WTC11 (cell line): ENCODE measurements around the gene THRA. TPM values are rescaled to one million over a fixed set of nuclear protein-coding genes. Genes with fewer than 3 reads are reported as not detected.

ENCODE experiments used
- ATAC-seq: fragments of 200-7000 bp; cut with Tn5 transposase; 2 replicates; pipeline ENCODE4 v1.10.0; 2021; ENCODE audit warnings: mild to moderate bottlenecking, moderate library complexity
- CTCF ChIA-PET: fragments of 300-600 bp; sonication (Branson Sonifier 250); formaldehyde crosslinking; loops from one replicate; lab custom pipeline; 2021; ENCODE audit warnings: antibody characterized with exemption; lab: Charles Lee
- POLR2A ChIA-PET: fragments of 350-600 bp; sonication (Branson Sonifier 250); formaldehyde crosslinking; loops from one replicate; lab custom pipeline; 2021; ENCODE audit warnings: antibody characterized with exemption; lab: Charles Lee
- DNase-seq: peaks from one replicate; pipeline ENCODE4 v3.0.0; 2021; ENCODE audit warnings: low spot score
- H3K27ac Mint-ChIP-seq: 2 replicates; pipeline ENCODE4 v1.8.0; 2021; ENCODE audit warnings: mixed read lengths
- H3K27me3 Mint-ChIP-seq: 2 replicates; pipeline ENCODE4 v1.8.0; 2021; ENCODE audit warnings: low read depth, mild to moderate bottlenecking, moderate library complexity, mixed read lengths
- H3K36me3 Mint-ChIP-seq: 2 replicates; pipeline ENCODE4 v1.8.0; 2021; ENCODE audit warnings: mixed read lengths
- H3K4me1 Mint-ChIP-seq: 2 replicates; pipeline ENCODE4 v1.8.0; 2022; ENCODE audit warnings: mixed read lengths
- H3K4me3 Mint-ChIP-seq: 2 replicates; pipeline ENCODE4 v1.8.0; 2021; ENCODE audit warnings: mild to moderate bottlenecking, moderate library complexity, mixed read lengths
- H3K9me3 Mint-ChIP-seq: 2 replicates; pipeline ENCODE4 v1.8.0; 2021; ENCODE audit warnings: mixed read lengths
- ELF4 ChIP-seq: sonication (generic); formaldehyde crosslinking; IDR thresholded peaks from 2 replicates; pipeline ENCODE4 v1.8.1; 2022; ENCODE audit warnings: low read depth, mild to moderate bottlenecking, moderate library complexity, missing genetic modification reagents
- ESRRA ChIP-seq: sonication (generic); formaldehyde crosslinking; IDR thresholded peaks from 2 replicates; pipeline ENCODE4 v1.8.1; 2022; ENCODE audit warnings: mild to moderate bottlenecking, missing genetic modification reagents, borderline replicate concordance
- FOXP1 ChIP-seq: sonication (generic); formaldehyde crosslinking; IDR thresholded peaks from 2 replicates; pipeline ENCODE4 v1.8.0; 2022; ENCODE audit warnings: missing genetic modification reagents, mild to moderate bottlenecking, moderate library complexity, borderline replicate concordance
- JAZF1 ChIP-seq: fragments of 250-450 bp; sonication (Bioruptor Pico); IDR thresholded peaks from 2 replicates; pipeline ENCODE4 v1.9.0; 2021; ENCODE audit warnings: moderate library complexity, mild to moderate bottlenecking, inconsistent platforms
- JUN ChIP-seq: sonication (generic); formaldehyde crosslinking; IDR thresholded peaks from 2 replicates; pipeline ENCODE4 v1.8.0; 2023; ENCODE audit warnings: mild to moderate bottlenecking, missing genetic modification reagents
- TEAD4 ChIP-seq: sonication (generic); formaldehyde crosslinking; IDR thresholded peaks from 2 replicates; pipeline ENCODE4 v1.8.0; 2022; ENCODE audit warnings: mild to moderate bottlenecking, missing genetic modification reagents
- TP53 ChIP-seq: sonication (generic); formaldehyde crosslinking; IDR thresholded peaks from 2 replicates; pipeline ENCODE4 v1.8.1; 2023; ENCODE audit warnings: mild to moderate bottlenecking, missing genetic modification reagents
- ZNF219 ChIP-seq: sonication (generic); formaldehyde crosslinking; IDR thresholded peaks from 2 replicates; pipeline ENCODE4 v1.8.0; 2023; ENCODE audit warnings: missing genetic modification reagents, mild to moderate bottlenecking, borderline replicate concordance
- ZNF416 ChIP-seq: fragments of 250-450 bp; sonication (Bioruptor Pico); IDR thresholded peaks from 2 replicates; pipeline ENCODE4 v1.9.0; 2021; ENCODE audit warnings: mild to moderate bottlenecking, inconsistent platforms
- total RNA-seq: library from RNA; stranded (reverse); gene quantifications from 3 replicates; pipeline ENCODE4 v1.2.3, GENCODE V29; 2021
- TF ChIP-seq, protein P1 (sequence below): sonication (generic); formaldehyde crosslinking; IDR thresholded peaks from 2 replicates; pipeline ENCODE4 v1.8.0; 2023; ENCODE audit warnings: mild to moderate bottlenecking, missing genetic modification reagents
- TF ChIP-seq, protein P2 (sequence below): fragments of 200-600 bp; IDR thresholded peaks from 2 replicates; pipeline ENCODE4 v1.8.0; 2022; ENCODE audit warnings: antibody characterized with exemption
- TF ChIP-seq, protein P3 (sequence below): sonication (generic); formaldehyde crosslinking; IDR thresholded peaks from 2 replicates; pipeline ENCODE4 v1.8.1; 2023; ENCODE audit warnings: mild to moderate bottlenecking, moderate library complexity, missing genetic modification reagents
- TF ChIP-seq, protein P4 (sequence below): sonication (generic); formaldehyde crosslinking; conservative IDR thresholded peaks from 2 replicates; pipeline ENCODE4 v1.8.1; 2023; ENCODE audit warnings: mild to moderate bottlenecking, low read depth, missing genetic modification reagents, moderate library complexity
- TF ChIP-seq, protein P5 (sequence below): fragments of 250-450 bp; sonication (Bioruptor Pico); IDR thresholded peaks from 2 replicates; pipeline ENCODE4 v1.8.0; 2021; ENCODE audit warnings: mild to moderate bottlenecking

The THRA gene
- total RNA-seq, 1 experiment from 2014 or later, result 15.9 TPM

DNA sequence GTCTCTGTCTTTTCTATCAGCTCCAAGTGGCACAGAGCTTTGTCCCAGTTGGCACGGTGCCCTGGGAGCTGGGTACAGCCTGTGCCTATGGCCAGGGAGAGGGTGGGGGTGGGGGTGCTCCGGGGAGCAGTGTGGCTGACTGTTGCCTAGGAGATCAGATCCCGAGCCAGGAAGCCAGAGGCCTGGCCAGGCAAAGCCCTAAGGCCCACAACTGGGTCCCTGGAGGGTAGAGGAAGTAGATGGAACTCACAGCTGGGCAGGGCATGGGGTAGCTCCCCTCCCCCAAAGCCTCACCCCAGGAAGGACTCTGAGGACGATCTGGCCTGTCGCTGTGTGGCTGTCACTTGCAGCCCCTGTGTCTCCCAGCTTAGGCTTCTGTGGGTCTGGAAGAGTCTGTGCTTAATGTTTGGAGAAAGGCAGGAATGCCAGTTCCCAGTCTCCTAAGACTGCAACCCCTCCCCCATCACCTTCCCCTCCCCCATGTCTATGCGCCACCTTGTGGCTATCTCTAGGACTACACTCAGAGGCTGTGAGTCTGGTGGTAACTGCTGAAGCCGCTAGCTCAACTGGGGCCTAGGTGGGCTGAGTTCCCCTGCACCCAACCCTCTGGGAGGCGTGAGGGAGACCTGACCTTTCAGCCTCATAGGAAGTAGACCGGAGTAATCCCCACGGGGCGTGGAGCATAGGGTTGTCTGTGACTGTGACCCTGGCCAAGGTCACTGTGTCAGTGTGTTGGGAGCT is 12.6 kb downstream of the THRA start:
- POLR2A ChIA-PET, result interaction anchor here (0.6 to 2.8 kb wide), 15 partner anchors 11 to 157 kb away, joined by 3 to 9 read pairs (median 3); partner anchors contain the start of genes MED24, PSMD3 and THRA
- Mint-ChIP-seq H3K27ac (peak overlapping the region; percentile 70; the same call in 1 of the 2 replicates), H3K9me3 (no peaks in the 10 kb centered on the region), H3K36me3 (no peaks in the 10 kb centered on the region), H3K27me3 (no peaks in the 10 kb centered on the region), H3K4me3 (no peak overlapping the region), H3K4me1 (peaks cover 47% of the 10 kb centered on the region)
- TF ChIP-seq ZNF416, result 0 out of 2 replicates have a peak, but pooled peaks have one; percentile 19
- TF ChIP-seq, protein P1, sequence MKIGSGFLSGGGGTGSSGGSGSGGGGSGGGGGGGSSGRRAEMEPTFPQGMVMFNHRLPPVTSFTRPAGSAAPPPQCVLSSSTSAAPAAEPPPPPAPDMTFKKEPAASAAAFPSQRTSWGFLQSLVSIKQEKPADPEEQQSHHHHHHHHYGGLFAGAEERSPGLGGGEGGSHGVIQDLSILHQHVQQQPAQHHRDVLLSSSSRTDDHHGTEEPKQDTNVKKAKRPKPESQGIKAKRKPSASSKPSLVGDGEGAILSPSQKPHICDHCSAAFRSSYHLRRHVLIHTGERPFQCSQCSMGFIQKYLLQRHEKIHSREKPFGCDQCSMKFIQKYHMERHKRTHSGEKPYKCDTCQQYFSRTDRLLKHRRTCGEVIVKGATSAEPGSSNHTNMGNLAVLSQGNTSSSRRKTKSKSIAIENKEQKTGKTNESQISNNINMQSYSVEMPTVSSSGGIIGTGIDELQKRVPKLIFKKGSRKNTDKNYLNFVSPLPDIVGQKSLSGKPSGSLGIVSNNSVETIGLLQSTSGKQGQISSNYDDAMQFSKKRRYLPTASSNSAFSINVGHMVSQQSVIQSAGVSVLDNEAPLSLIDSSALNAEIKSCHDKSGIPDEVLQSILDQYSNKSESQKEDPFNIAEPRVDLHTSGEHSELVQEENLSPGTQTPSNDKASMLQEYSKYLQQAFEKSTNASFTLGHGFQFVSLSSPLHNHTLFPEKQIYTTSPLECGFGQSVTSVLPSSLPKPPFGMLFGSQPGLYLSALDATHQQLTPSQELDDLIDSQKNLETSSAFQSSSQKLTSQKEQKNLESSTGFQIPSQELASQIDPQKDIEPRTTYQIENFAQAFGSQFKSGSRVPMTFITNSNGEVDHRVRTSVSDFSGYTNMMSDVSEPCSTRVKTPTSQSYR (CRISPR knock-in tag), result peak; percentile 94
- TF ChIP-seq, protein P2, sequence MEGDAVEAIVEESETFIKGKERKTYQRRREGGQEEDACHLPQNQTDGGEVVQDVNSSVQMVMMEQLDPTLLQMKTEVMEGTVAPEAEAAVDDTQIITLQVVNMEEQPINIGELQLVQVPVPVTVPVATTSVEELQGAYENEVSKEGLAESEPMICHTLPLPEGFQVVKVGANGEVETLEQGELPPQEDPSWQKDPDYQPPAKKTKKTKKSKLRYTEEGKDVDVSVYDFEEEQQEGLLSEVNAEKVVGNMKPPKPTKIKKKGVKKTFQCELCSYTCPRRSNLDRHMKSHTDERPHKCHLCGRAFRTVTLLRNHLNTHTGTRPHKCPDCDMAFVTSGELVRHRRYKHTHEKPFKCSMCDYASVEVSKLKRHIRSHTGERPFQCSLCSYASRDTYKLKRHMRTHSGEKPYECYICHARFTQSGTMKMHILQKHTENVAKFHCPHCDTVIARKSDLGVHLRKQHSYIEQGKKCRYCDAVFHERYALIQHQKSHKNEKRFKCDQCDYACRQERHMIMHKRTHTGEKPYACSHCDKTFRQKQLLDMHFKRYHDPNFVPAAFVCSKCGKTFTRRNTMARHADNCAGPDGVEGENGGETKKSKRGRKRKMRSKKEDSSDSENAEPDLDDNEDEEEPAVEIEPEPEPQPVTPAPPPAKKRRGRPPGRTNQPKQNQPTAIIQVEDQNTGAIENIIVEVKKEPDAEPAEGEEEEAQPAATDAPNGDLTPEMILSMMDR, result peak; percentile 88
- 0 out of 2 replicates have a peak, but pooled peaks have one; percentile 41 for TF ChIP-seq TP53
- TF ChIP-seq, protein P3, sequence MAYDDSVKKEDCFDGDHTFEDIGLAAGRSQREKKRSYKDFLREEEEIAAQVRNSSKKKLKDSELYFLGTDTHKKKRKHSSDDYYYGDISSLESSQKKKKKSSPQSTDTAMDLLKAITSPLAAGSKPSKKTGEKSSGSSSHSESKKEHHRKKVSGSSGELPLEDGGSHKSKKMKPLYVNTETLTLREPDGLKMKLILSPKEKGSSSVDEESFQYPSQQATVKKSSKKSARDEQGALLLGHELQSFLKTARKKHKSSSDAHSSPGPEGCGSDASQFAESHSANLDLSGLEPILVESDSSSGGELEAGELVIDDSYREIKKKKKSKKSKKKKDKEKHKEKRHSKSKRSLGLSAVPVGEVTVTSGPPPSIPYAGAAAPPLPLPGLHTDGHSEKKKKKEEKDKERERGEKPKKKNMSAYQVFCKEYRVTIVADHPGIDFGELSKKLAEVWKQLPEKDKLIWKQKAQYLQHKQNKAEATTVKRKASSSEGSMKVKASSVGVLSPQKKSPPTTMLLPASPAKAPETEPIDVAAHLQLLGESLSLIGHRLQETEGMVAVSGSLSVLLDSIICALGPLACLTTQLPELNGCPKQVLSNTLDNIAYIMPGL (CRISPR knock-in tag), result peak; percentile 34; the same call in 1 of the 2 replicates
- no peak for TF ChIP-seq TEAD4 (CRISPR knock-in tag)
- no peak for TF ChIP-seq ELF4
- 0 out of 2 replicates have a peak, but pooled peaks have one; percentile 21 for TF ChIP-seq ESRRA (CRISPR knock-in tag)
- DNase-seq (peak; percentile 87), ATAC-seq (peak; percentile 74)
- CTCF ChIA-PET, result interaction anchor here (0.5 to 7.3 kb wide), 48 partner anchors 9 to 426 kb away, joined by 3 to 252 read pairs (median 6); partner anchors contain the start of genes CASC3, CSF3, MED24 and NR1D1

DNA sequence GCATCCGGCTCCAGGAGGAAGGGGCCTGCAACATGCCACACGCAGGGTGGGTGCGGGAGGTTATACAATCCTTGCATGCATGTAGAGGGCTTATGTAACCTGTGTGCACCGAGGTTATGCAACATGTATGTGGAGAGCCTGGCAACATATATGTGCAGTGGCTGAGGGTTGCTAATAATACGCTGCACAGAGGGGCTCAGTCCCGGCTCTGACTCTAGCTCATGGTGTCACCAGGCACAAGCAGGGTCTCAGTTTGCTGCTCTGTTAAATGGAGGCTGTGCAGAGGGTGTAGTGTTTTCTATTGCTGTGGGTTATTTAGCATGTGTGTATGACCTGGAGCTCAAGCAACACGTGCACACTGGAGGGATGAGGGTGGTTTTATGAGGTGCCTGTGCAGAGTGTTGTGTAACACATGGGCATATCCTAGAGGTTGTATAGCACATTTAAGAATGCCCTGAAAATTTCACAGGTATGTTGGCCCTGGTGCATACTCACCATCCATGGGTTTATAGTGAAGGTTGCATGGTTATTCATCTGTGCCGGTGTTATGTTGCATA is 13.3 kb downstream of the THRA start:
- Mint-ChIP-seq H3K27ac (peak overlapping the region; percentile 70; the same call in 1 of the 2 replicates), H3K9me3 (no peaks in the 10 kb centered on the region), H3K36me3 (no peaks in the 10 kb centered on the region), H3K27me3 (no peaks in the 10 kb centered on the region), H3K4me1 (peaks cover 40% of the 10 kb centered on the region), H3K4me3 (no peak overlapping the region)
- ChIA-PET CTCF (interaction anchor here (0.7 to 7.3 kb wide), 41 partner anchors 9 to 401 kb away, joined by 3 to 252 read pairs (median 8); partner anchors contain the start of genes CASC3, CSF3, MED24 and NR1D1), POLR2A (interaction anchor here (0.6 to 2.8 kb wide), 10 partner anchors 12 to 157 kb away, joined by 3 to 9 read pairs (median 4); partner anchors contain the start of genes MED24 and THRA)
- no peak for DNase-seq
- 0 out of 2 replicates have a peak, but pooled peaks have one; percentile 4 for ATAC-seq
- TF ChIP-seq JAZF1 (CRISPR knock-in tag) (no peak), JUN (no peak), FOXP1 (CRISPR knock-in tag) (no peak), ZNF219 (CRISPR knock-in tag) (no peak)
- TF ChIP-seq, protein P4, sequence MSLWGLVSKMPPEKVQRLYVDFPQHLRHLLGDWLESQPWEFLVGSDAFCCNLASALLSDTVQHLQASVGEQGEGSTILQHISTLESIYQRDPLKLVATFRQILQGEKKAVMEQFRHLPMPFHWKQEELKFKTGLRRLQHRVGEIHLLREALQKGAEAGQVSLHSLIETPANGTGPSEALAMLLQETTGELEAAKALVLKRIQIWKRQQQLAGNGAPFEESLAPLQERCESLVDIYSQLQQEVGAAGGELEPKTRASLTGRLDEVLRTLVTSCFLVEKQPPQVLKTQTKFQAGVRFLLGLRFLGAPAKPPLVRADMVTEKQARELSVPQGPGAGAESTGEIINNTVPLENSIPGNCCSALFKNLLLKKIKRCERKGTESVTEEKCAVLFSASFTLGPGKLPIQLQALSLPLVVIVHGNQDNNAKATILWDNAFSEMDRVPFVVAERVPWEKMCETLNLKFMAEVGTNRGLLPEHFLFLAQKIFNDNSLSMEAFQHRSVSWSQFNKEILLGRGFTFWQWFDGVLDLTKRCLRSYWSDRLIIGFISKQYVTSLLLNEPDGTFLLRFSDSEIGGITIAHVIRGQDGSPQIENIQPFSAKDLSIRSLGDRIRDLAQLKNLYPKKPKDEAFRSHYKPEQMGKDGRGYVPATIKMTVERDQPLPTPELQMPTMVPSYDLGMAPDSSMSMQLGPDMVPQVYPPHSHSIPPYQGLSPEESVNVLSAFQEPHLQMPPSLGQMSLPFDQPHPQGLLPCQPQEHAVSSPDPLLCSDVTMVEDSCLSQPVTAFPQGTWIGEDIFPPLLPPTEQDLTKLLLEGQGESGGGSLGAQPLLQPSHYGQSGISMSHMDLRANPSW, result no peak
- TF ChIP-seq, protein P5, sequence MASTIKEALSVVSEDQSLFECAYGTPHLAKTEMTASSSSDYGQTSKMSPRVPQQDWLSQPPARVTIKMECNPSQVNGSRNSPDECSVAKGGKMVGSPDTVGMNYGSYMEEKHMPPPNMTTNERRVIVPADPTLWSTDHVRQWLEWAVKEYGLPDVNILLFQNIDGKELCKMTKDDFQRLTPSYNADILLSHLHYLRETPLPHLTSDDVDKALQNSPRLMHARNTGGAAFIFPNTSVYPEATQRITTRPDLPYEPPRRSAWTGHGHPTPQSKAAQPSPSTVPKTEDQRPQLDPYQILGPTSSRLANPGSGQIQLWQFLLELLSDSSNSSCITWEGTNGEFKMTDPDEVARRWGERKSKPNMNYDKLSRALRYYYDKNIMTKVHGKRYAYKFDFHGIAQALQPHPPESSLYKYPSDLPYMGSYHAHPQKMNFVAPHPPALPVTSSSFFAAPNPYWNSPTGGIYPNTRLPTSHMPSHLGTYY (CRISPR knock-in tag), result no peak
